Measurements from ENCODE around the gene TAPT1.

The TAPT1 gene

DNA sequence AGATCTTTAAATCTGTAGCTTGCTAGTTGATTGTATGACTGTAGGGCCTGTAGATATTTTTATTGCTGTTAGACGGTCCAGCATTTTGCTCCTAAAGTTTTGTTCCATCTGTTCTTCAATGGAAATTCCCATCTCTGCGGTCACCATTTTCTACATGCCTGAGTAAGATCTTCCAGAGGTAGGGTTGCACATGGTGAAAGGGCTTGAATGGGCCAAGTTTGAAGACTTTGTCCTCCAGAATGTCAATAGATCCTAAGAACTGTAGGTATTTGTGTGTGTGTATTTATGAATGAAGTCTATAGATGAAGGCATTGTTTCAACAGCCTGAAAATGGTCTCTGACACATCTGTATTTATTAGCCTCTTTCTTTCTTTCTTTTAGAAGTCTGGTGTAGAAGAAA lies 22.3 kb upstream of the TAPT1 start:
- Histone ChIP-seq H3K27ac (ENCODE audit: low read depth in 2 of 2, low read length in 2 of 2) (no peak overlapping the region), H3K36me3 (ENCODE audit: control insufficient read depth in 2 of 2, insufficient read depth in 2 of 2, low read length in 2 of 2) (peaks cover 4% of the 10 kb centered on the region in 2 donors), H3K4me3 (ENCODE audit: low read length in 2 of 2) (no peak overlapping the region), H3K9ac (ENCODE audit: low read depth in 1 of 2, low read length in 2 of 2) (no peak overlapping the region), H3K9me3 (ENCODE audit: control insufficient read depth in 2 of 2, low read length in 2 of 2) (no peaks in the 10 kb centered on the region), H3K4me1 (ENCODE audit: control insufficient read depth in 2 of 2, insufficient read depth in 2 of 2, low read length in 2 of 2) (peaks cover 0 to 3% of the 10 kb centered on the region in 2 donors), H3K27me3 (ENCODE audit: control insufficient read depth in 2 of 2, insufficient read depth in 2 of 2, low read length in 2 of 2) (no peaks in the 10 kb centered on the region)

DNA sequence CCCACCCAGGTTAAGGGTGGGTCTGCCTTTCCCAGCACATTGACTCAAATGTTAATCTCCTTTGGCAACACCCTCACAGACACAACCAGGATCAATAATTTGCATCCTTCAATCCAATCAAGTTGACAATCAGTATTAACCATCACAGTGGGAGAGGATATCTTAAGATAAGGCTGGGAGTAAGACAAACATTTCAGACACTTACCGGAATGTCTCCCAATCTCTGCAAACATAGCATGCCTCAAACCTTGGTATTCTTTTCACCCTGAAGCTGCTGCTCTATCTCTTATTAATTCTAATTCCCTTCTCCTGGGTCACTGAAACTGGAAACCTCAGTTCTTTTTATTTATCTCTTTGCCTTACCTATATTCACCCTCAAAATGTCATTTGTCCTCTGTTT lies 19.0 kb upstream of the TAPT1 start:
- no peaks in the 10 kb centered on the region for H3K4me1 ChIP-seq (ENCODE audit: control insufficient read depth in 2 of 2, insufficient read depth in 2 of 2, low read length in 2 of 2)
- H3K27ac ChIP-seq (ENCODE audit: low read depth in 2 of 2, low read length in 2 of 2): no peak overlapping the region
- H3K9me3 ChIP-seq (ENCODE audit: control insufficient read depth in 2 of 2, low read length in 2 of 2): no peaks in the 10 kb centered on the region
- H3K9ac ChIP-seq (ENCODE audit: low read depth in 1 of 2, low read length in 2 of 2): no peak overlapping the region
- no peaks in the 10 kb centered on the region for H3K27me3 ChIP-seq (ENCODE audit: control insufficient read depth in 2 of 2, insufficient read depth in 2 of 2, low read length in 2 of 2)
- H3K36me3 ChIP-seq (ENCODE audit: control insufficient read depth in 2 of 2, insufficient read depth in 2 of 2, low read length in 2 of 2): peaks cover 0 to 4% of the 10 kb centered on the region in 2 donors
- no peak overlapping the region for H3K4me3 ChIP-seq (ENCODE audit: low read length in 2 of 2)

DNA sequence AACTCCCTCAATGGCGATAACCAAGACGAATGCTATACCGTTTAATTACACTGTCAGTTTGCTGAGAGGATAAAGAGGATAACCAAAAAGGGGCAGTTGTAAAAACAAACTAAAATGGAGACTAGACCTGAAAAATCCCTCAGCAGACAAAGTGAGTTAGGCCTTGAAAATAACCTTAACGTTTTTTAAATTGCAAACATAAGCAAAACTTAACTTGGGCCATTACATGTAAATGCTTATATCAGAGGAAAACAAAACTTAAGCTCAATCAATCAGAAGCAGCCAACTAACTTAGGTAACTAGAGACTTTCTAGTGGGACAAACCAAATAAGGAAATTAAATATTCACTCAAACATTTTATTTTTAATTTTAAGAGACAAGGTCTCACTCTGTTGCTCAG lies 17.0 kb upstream of the TAPT1 start:
- Histone ChIP-seq H3K4me3 (ENCODE audit: low read length in 2 of 2) (no peak overlapping the region), H3K9me3 (ENCODE audit: control insufficient read depth in 2 of 2, low read length in 2 of 2) (no peaks in the 10 kb centered on the region), H3K4me1 (ENCODE audit: control insufficient read depth in 2 of 2, insufficient read depth in 2 of 2, low read length in 2 of 2) (no peaks in the 10 kb centered on the region), H3K27me3 (ENCODE audit: control insufficient read depth in 2 of 2, insufficient read depth in 2 of 2, low read length in 2 of 2) (no peaks in the 10 kb centered on the region), H3K36me3 (ENCODE audit: control insufficient read depth in 2 of 2, insufficient read depth in 2 of 2, low read length in 2 of 2) (peaks cover 0 to 4% of the 10 kb centered on the region in 2 donors), H3K27ac (ENCODE audit: low read depth in 2 of 2, low read length in 2 of 2) (no peak overlapping the region), H3K9ac (ENCODE audit: low read depth in 1 of 2, low read length in 2 of 2) (no peak overlapping the region)

DNA sequence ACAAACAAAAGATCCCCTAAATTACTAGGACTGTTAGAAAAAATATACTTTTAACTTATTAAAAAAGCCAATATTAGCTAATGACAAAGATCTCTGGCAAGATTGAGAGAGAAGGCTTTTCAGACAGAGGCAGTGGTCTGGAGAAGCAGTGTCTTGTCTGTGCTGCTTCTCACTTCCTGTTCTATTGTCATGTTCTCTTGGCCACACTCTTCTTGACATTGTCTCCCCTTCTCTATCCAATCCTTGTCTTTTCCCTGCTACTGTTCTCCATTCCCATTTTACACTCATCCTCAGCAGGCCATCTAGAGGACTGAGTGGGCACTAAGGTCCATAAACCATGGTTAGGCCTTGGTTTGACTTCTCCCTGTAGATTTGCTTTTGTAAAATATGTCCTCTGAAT lies 14.0 kb upstream of the TAPT1 start:
- Histone ChIP-seq H3K9me3 (ENCODE audit: control insufficient read depth in 2 of 2, low read length in 2 of 2) (no peaks in the 10 kb centered on the region), H3K4me3 (ENCODE audit: low read length in 2 of 2) (no peak overlapping the region), H3K4me1 (ENCODE audit: control insufficient read depth in 2 of 2, insufficient read depth in 2 of 2, low read length in 2 of 2) (no peaks in the 10 kb centered on the region), H3K36me3 (ENCODE audit: control insufficient read depth in 2 of 2, insufficient read depth in 2 of 2, low read length in 2 of 2) (no peaks in the 10 kb centered on the region), H3K27ac (ENCODE audit: low read depth in 2 of 2, low read length in 2 of 2) (no peak overlapping the region), H3K9ac (ENCODE audit: low read depth in 1 of 2, low read length in 2 of 2) (no peak overlapping the region), H3K27me3 (ENCODE audit: control insufficient read depth in 2 of 2, insufficient read depth in 2 of 2, low read length in 2 of 2) (no peaks in the 10 kb centered on the region)

DNA sequence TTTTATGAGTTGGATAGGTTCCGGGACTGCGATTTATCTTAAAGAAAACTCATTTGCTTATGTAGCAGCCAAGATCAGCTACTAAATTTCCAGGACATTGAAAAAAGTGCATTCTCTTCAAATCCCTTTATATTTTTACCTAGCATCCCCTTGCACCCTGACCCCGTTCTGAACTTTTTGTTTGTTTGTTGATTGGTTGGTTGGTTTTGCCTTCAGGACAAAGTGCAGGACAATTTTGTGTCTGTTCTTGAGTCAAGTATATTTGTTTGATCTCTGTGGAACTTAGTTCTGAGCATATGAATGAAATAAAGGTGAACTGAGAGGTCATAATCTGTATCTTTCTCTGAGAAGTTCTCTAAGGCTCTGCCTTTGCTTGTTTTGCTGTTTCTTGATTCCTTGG lies 12.8 kb upstream of the TAPT1 start:
- Histone ChIP-seq H3K9ac (ENCODE audit: low read depth in 1 of 2, low read length in 2 of 2) (no peak overlapping the region), H3K27ac (ENCODE audit: low read depth in 2 of 2, low read length in 2 of 2) (no peak overlapping the region), H3K9me3 (ENCODE audit: control insufficient read depth in 2 of 2, low read length in 2 of 2) (no peaks in the 10 kb centered on the region), H3K27me3 (ENCODE audit: control insufficient read depth in 2 of 2, insufficient read depth in 2 of 2, low read length in 2 of 2) (no peaks in the 10 kb centered on the region), H3K36me3 (ENCODE audit: control insufficient read depth in 2 of 2, insufficient read depth in 2 of 2, low read length in 2 of 2) (no peaks in the 10 kb centered on the region), H3K4me1 (ENCODE audit: control insufficient read depth in 2 of 2, insufficient read depth in 2 of 2, low read length in 2 of 2) (no peaks in the 10 kb centered on the region), H3K4me3 (ENCODE audit: low read length in 2 of 2) (no peak overlapping the region)

DNA sequence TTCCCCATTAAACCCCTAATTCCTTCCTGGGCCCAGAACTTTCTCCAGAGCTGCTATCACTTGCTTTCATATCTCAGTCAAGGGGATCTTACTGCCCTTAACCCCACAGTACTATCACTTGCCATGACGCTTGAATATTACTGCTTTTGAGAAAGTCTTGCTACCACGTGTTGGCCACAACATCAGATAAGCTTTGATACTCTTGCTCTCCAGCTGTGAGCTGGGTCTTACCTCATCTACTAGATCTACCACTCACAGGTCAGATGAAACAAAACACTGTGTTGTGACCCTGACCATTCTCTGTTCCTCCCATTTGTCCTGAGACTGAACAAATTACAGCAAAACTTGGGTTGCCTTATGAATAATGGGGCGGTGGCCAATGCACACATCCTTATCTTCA lies 12.1 kb upstream of the TAPT1 start:
- Histone ChIP-seq H3K9me3 (ENCODE audit: control insufficient read depth in 2 of 2, low read length in 2 of 2) (no peaks in the 10 kb centered on the region), H3K4me3 (ENCODE audit: low read length in 2 of 2) (no peak overlapping the region), H3K9ac (ENCODE audit: low read depth in 1 of 2, low read length in 2 of 2) (no peak overlapping the region), H3K4me1 (ENCODE audit: control insufficient read depth in 2 of 2, insufficient read depth in 2 of 2, low read length in 2 of 2) (no peaks in the 10 kb centered on the region), H3K27ac (ENCODE audit: low read depth in 2 of 2, low read length in 2 of 2) (no peak overlapping the region), H3K36me3 (ENCODE audit: control insufficient read depth in 2 of 2, insufficient read depth in 2 of 2, low read length in 2 of 2) (no peaks in the 10 kb centered on the region), H3K27me3 (ENCODE audit: control insufficient read depth in 2 of 2, insufficient read depth in 2 of 2, low read length in 2 of 2) (no peaks in the 10 kb centered on the region)

DNA sequence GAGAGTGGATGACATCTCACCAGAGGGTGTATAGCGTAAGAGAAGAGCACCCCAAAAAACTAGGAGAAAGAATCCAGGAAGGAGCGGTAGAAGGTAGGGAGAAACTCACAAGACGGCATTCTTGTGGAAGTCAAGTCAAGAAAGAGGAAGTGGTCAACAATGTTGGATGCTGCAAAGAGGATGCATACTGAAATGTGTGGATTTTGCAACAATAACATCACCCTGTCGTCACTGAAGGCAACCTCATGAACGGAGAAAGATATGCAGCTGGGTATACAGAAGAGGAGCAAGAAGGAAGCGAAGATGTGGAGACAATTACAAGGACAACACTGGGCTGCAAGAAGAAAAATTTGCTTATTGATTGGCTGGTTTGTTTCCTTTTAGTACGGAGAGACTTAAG lies 11.4 kb upstream of the TAPT1 start:
- Histone ChIP-seq H3K36me3 (ENCODE audit: control insufficient read depth in 2 of 2, insufficient read depth in 2 of 2, low read length in 2 of 2) (no peaks in the 10 kb centered on the region), H3K27me3 (ENCODE audit: control insufficient read depth in 2 of 2, insufficient read depth in 2 of 2, low read length in 2 of 2) (no peaks in the 10 kb centered on the region), H3K4me1 (ENCODE audit: control insufficient read depth in 2 of 2, insufficient read depth in 2 of 2, low read length in 2 of 2) (no peaks in the 10 kb centered on the region), H3K27ac (ENCODE audit: low read depth in 2 of 2, low read length in 2 of 2) (no peak overlapping the region), H3K4me3 (ENCODE audit: low read length in 2 of 2) (no peak overlapping the region), H3K9ac (ENCODE audit: low read depth in 1 of 2, low read length in 2 of 2) (no peak overlapping the region), H3K9me3 (ENCODE audit: control insufficient read depth in 2 of 2, low read length in 2 of 2) (no peaks in the 10 kb centered on the region)

DNA sequence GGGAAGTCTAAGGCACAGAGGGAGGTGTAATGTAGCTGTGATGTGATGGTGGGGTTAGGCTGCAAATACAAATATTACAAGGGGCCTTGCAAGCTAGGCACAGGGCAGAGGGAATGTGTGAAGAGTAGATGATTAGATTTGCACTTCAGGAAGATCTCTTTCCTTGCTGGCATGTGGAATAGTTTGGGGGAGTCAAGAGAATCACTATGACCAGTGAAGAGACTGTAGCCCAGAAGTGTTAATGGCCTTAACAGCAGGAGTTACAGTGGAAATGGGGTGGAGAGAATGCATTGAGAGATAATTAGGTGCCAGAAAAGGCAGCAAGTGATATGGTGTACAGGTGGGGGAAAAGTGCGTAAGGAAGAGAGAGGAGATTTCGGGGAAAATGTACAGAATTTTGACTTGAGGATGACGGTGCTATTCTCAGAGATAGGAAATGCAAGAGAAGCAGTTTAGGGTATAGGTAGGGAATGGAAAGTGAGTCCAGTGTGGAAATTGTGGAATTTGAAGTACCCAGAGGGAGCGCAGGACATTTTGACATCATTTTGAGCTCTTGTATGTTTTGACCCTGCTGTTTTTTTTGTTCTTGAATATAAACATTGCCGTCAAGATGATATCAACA lies 10.2 kb upstream of the TAPT1 start:
- H3K27ac ChIP-seq (ENCODE audit: low read depth in 2 of 2, low read length in 2 of 2): no peak overlapping the region
- no peaks in the 10 kb centered on the region for H3K4me1 ChIP-seq (ENCODE audit: control insufficient read depth in 2 of 2, insufficient read depth in 2 of 2, low read length in 2 of 2)
- no peak overlapping the region for H3K4me3 ChIP-seq (ENCODE audit: low read length in 2 of 2)
- no peaks in the 10 kb centered on the region for H3K36me3 ChIP-seq (ENCODE audit: control insufficient read depth in 2 of 2, insufficient read depth in 2 of 2, low read length in 2 of 2)
- no peaks in the 10 kb centered on the region for H3K27me3 ChIP-seq (ENCODE audit: control insufficient read depth in 2 of 2, insufficient read depth in 2 of 2, low read length in 2 of 2)
- H3K9me3 ChIP-seq (ENCODE audit: control insufficient read depth in 2 of 2, low read length in 2 of 2): no peaks in the 10 kb centered on the region
- H3K9ac ChIP-seq (ENCODE audit: low read depth in 1 of 2, low read length in 2 of 2): no peak overlapping the region

DNA sequence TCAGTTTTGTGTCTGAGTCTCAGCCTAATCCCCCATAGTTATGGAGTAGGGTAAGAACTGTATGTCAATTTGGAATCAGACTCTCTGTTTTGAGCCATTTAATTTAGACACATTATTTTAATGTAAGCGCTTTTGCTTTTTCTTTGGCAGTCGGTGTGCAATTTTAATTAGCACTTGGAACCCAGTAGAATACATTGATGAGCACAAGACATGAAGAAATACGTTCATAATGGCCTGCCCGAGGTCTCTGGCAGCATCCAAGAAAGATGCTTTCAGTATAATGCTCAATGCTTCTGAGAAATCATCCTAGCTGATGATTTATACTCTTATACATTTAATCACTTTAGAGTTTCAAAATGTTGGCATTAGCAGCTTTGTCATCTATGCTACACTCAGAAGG lies 8.9 kb upstream of the TAPT1 start:
- Histone ChIP-seq H3K4me1 (ENCODE audit: control insufficient read depth in 2 of 2, insufficient read depth in 2 of 2, low read length in 2 of 2) (no peaks in the 10 kb centered on the region), H3K27me3 (ENCODE audit: control insufficient read depth in 2 of 2, insufficient read depth in 2 of 2, low read length in 2 of 2) (no peaks in the 10 kb centered on the region), H3K9ac (ENCODE audit: low read depth in 1 of 2, low read length in 2 of 2) (no peak overlapping the region), H3K36me3 (ENCODE audit: control insufficient read depth in 2 of 2, insufficient read depth in 2 of 2, low read length in 2 of 2) (no peaks in the 10 kb centered on the region), H3K4me3 (ENCODE audit: low read length in 2 of 2) (no peak overlapping the region), H3K9me3 (ENCODE audit: control insufficient read depth in 2 of 2, low read length in 2 of 2) (no peaks in the 10 kb centered on the region), H3K27ac (ENCODE audit: low read depth in 2 of 2, low read length in 2 of 2) (no peak overlapping the region)

DNA sequence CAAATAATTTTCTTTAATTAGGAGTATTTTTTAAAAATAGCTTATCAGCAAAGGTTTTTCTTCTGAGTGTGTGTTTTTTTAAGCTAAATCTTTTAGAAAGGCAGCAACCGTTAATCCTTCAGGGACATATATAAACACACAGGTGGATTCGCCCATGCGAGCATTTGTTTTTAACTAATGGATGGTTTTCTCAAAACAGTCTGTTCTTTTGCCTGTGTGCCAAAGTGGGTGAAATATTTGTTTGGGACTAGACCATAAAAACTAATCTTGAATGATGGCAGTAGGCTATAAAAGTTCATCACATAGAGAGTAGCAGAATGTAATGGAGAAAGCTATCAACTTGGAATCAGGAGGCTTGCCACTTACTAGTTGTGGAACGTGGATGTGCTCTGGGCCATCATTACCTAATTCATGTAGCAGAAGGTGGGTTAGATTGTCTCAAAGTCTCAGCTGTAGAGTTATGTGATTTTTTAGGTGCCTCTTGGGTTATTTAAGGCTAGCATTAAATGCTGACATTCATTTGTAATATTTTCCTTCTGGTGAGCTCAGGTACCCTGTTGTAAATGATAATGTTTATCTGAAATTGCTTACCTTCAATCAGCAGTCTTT lies 7.4 kb upstream of the TAPT1 start:
- H3K27me3 ChIP-seq (ENCODE audit: control insufficient read depth in 2 of 2, insufficient read depth in 2 of 2, low read length in 2 of 2): no peaks in the 10 kb centered on the region
- H3K36me3 ChIP-seq (ENCODE audit: control insufficient read depth in 2 of 2, insufficient read depth in 2 of 2, low read length in 2 of 2): no peaks in the 10 kb centered on the region
- H3K9me3 ChIP-seq (ENCODE audit: control insufficient read depth in 2 of 2, low read length in 2 of 2): no peaks in the 10 kb centered on the region
- no peak overlapping the region for H3K27ac ChIP-seq (ENCODE audit: low read depth in 2 of 2, low read length in 2 of 2)
- no peaks in the 10 kb centered on the region for H3K4me1 ChIP-seq (ENCODE audit: control insufficient read depth in 2 of 2, insufficient read depth in 2 of 2, low read length in 2 of 2)
- no peak overlapping the region for H3K9ac ChIP-seq (ENCODE audit: low read depth in 1 of 2, low read length in 2 of 2)
- no peak overlapping the region for H3K4me3 ChIP-seq (ENCODE audit: low read length in 2 of 2)

Data from mucosa of rectum (tissue), 2 donors.